Measurements from ENCODE around the gene TRIO.

TRIO gene

GRCh38 chr5:14172149-14172795 is 29.1 kb downstream of the TRIO start:
- no peaks in the 10 kb centered on the region for H3K27me3 ChIP-seq
- no peak overlapping the region for H3K27ac ChIP-seq
- TF ChIP-seq, protein P1, sequence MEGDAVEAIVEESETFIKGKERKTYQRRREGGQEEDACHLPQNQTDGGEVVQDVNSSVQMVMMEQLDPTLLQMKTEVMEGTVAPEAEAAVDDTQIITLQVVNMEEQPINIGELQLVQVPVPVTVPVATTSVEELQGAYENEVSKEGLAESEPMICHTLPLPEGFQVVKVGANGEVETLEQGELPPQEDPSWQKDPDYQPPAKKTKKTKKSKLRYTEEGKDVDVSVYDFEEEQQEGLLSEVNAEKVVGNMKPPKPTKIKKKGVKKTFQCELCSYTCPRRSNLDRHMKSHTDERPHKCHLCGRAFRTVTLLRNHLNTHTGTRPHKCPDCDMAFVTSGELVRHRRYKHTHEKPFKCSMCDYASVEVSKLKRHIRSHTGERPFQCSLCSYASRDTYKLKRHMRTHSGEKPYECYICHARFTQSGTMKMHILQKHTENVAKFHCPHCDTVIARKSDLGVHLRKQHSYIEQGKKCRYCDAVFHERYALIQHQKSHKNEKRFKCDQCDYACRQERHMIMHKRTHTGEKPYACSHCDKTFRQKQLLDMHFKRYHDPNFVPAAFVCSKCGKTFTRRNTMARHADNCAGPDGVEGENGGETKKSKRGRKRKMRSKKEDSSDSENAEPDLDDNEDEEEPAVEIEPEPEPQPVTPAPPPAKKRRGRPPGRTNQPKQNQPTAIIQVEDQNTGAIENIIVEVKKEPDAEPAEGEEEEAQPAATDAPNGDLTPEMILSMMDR (IDR thresholded peaks at IDR 0.05) = no peak
- no peak for DNase-seq
- H3K4me1 ChIP-seq = peaks cover 0 to 60% (median 34%) of the 10 kb centered on the region in 4 donors
- H3K9me3 ChIP-seq = no peaks in the 10 kb centered on the region
- no peaks in the 10 kb centered on the region for H3K36me3 ChIP-seq
- intact Hi-C loops (cut with DNase I; ENCODE audit: low total_unique reads) = no loop called here
- H3K4me3 ChIP-seq = no peak overlapping the region

DNA sequence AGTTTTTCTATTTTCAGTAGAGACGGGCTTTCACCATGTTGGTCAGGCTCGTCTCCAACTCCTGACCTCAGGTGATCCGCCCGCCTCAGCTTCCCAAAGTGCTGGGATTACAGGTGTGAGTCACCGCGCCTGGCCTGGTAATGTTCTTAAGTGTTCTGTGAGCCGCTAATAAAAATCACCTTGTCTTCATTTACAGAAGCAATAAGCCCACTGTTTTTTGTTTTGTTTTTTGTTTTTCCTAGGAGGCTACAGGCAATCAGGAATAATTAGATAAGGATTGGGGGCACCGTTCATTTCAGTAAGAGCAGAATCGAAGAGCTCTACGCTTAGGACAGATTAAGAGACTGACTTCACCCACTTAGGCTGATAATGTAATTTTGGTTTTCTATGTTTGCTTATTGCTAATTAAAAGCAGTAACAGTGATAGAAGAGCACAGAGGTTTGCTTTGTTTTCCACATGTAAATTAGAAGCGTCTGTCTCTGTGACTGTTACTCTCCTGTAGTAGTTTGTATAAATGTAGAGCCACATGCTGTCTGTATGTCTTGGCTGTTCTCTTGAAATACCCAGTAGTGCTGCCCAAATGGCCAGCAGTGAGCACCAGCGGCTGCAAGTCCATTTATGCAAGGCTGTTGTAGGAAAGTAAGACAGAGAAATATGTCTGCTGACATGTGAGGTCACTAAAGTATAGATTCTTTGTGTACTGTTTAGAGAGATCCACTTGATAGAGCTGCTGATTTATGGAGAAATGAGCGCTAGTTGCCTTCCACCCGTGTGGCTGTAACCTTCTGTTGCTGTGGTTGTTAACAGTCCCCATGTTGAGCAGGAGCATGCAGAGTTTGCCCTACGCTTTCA is 30.5 kb downstream of the TRIO start:
- Histone ChIP-seq H3K4me1 (peaks cover 0 to 60% (median 34%) of the 10 kb centered on the region in 4 donors), H3K4me3 (no peak overlapping the region), H3K27ac (no peak overlapping the region), H3K27me3 (no peaks in the 10 kb centered on the region), H3K9me3 (no peaks in the 10 kb centered on the region), H3K36me3 (no peaks in the 10 kb centered on the region)
- DNase-seq = no peak
- TF ChIP-seq, protein P1 (IDR thresholded peaks at IDR 0.05) = no peak
- intact Hi-C loops (cut with DNase I; ENCODE audit: low total_unique reads) = no loop called here

DNA sequence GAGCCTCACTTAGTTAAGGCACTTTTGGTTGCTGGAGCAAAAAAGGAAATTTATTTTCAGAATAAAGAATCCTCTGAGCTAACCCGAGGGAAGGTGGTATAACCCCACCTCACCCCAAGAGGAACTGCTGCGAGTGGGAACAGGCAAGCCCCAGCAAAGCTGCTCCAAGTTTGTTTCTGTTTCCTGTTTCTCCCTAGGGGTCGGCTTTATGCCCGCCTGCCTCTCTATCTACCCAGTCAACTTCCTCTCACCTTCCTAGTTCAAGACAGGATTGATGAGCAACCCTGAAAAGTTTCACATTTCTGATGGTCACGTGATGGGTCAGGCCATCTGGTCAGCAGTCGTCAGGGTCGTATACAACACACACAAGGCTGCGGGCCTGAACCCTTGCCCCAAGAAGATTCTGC is 31.1 kb downstream of the TRIO start:
- intact Hi-C loops (cut with DNase I; ENCODE audit: low total_unique reads) = no loop called here
- no peak overlapping the region for H3K27ac ChIP-seq

DNA sequence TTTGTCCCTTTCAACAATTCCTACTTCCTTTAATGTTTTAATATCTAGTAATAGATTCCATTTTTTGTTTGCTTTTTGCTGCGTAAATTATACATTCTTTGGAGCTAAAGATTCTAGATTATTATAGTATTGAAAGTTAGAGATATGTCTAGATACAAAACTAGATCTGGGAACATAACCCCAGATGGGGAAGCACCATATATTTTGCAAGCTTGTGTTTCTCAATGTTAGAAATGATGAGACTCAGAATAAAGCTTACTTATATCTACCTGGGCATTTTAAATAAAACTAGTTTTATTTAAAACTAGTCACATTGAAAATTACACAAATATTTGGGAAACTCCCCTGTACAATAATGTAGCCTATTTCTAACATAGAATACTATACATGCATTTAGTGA is 32.2 kb downstream of the TRIO start:
- no peak for DNase-seq
- peaks cover 0 to 75% (median 43%) of the 10 kb centered on the region in 4 donors for H3K4me1 ChIP-seq
- intact Hi-C loops (cut with DNase I; ENCODE audit: low total_unique reads) = no loop called here
- no peaks in the 10 kb centered on the region for H3K27me3 ChIP-seq
- no peaks in the 10 kb centered on the region for H3K9me3 ChIP-seq
- H3K4me3 ChIP-seq = no peak overlapping the region
- TF ChIP-seq, protein P1 (IDR thresholded peaks at IDR 0.05) = no peak
- H3K27ac ChIP-seq = no peak overlapping the region
- no peaks in the 10 kb centered on the region for H3K36me3 ChIP-seq

More for the DNA sequence above, 31.1 kb downstream of the TRIO start:
- H3K36me3 ChIP-seq = no peaks in the 10 kb centered on the region
- H3K4me1 ChIP-seq = peaks cover 0 to 63% (median 38%) of the 10 kb centered on the region in 4 donors
- TF ChIP-seq, protein P1 (IDR thresholded peaks at IDR 0.05) = no peak
- H3K9me3 ChIP-seq = no peaks in the 10 kb centered on the region
- H3K4me3 ChIP-seq = no peak overlapping the region
- DNase-seq = no peak
- H3K27me3 ChIP-seq = no peaks in the 10 kb centered on the region

DNA sequence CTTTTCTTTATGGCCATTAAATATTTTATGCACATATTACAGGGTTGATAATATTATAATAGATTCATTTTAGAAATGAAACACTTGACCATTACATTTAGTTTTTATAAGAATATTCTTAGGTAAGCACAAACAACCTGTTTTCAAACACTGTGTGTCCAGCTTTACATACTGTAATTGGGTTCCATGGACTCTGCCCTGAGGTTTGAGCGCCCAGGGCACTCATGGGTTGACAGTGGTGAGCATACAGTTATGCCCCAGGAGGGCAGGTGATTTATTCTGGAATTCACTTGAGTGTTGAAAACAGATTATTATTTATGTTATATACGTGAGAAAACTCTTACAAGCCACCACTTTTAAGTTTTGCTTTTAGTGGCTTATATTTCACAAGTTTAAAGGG is 33.7 kb downstream of the TRIO start:
- H3K36me3 ChIP-seq = no peaks in the 10 kb centered on the region
- H3K27ac ChIP-seq = no peak overlapping the region
- TF ChIP-seq, protein P1 (IDR thresholded peaks at IDR 0.05) = no peak
- intact Hi-C loops (cut with DNase I; ENCODE audit: low total_unique reads) = no loop called here
- no peak overlapping the region for H3K4me3 ChIP-seq
- no peaks in the 10 kb centered on the region for H3K9me3 ChIP-seq
- no peaks in the 10 kb centered on the region for H3K27me3 ChIP-seq
- no peak for DNase-seq
- H3K4me1 ChIP-seq = peaks cover 0 to 82% (median 39%) of the 10 kb centered on the region in 4 donors
